ENCODE measurements around the gene TAF13.

DNA sequence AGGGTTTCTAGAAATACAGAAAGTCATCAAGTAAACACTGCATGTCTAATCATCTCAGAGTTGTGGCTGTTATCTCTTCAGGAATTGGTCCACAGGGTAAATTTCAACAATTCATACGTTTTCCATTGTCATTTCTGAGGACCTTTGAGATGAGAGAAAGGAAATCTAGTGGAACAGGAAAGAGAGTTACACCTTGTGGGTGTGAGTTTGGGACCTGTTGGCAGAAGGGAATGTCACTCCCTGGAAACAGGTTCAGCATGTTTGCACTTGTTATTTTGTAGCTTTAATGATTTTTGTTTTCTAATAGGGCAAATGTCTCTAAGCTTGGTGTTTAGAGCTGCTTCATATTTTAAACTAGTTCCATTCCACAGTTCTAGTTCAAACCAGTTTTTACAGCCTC lies 20.3 kb upstream of the TAF13 start:
- TF ChIP-seq CTCF (IDR thresholded peaks at IDR 0.05) = no peak
- TF ChIP-seq POLR2A (IDR thresholded peaks at IDR 0.05) = no peak

All from vagina (tissue), 2 donors.